Measurements from ENCODE around the gene ADIPOQ.
"Not testable (repeated sequence)": the region's sequence is repeated elsewhere in the genome, so short reads cannot be mapped to it uniquely, and the experiment has no call there.

Gene ADIPOQ

DNA sequence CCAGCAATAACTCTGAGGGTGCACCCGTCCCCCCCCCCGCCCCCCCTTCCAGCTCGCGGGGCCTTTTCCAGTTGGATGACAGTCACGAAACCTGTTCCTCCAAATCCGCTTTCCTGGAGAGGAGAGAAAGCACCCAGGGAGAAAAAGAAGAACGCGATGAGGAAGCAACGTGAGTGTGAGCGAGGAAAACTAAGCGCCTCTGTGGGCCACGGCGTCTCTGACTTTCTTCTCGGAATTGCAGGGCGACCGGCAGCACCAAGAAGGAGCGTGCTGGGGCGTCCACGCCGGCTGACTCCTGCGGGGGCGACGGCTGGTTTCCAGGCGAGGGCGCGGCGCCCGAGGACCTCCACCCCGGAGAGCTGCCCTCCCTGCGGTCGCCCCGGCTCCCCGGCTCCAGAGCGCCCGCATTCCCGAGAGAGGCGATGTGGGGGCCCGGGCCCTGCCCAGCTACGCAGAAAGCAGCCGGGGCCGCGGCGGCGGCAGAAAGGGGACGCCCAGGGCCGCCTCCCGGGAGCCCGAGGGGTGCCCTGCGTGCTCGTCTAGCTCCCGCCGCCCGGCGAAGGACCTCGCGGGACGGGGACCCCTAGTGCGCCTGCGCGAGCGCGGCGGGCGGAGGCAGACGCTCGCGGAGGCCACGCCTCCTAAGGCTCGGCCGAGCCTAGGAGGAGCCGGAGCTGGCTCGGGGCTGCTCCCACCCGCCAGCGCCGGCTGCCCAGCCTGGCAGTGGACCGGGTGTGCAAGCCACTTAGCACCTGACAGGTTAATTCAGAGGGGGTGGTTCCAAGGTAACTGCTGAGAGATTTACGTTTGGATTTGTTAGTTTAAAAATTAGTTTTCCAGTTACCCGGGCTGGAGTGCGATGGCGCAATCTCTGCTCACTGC is 15.3 kb upstream of the ADIPOQ start:
- peak; percentile 10 for DNase-seq

DNA sequence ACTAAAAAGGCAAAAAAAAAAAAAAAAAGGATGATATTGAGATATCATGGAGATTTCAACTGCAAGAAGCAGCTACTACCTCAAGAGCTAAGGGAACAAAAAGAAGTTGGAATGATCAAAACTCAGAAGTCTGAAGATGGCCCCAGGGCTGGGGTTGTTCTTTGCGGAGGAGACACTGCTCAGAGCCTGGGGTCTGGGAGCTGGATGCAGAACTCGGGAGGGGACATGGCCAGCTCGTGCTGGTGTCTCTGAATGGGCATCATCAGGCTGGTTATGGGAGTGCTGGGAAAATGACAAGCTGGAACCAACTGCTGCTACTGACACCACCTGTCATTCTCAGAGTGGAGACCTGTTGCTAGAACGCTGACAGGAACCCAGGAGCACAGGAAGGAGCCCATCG is 14.2 kb upstream of the ADIPOQ start:
- DNase-seq: no peak

DNA sequence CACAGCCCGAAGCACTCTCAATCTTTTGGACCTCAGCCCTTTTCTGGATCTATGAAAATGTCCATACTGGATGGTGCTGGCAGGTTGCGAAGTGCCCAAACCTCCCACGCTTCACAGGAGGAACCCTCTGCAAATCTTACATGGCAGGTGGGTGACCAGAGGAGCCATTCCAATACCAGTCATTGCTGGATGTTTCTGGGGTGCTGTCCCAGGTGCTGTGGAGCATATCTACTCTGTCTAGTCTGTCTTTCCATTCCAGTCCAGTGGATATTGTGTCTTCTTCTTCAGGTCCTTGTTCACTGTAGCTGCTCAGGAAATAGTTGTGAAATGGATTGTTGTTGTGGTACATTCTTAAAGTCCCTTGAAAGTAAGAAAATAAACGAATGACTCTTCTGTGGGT is 10.7 kb upstream of the ADIPOQ start:
- no peak for DNase-seq

DNA sequence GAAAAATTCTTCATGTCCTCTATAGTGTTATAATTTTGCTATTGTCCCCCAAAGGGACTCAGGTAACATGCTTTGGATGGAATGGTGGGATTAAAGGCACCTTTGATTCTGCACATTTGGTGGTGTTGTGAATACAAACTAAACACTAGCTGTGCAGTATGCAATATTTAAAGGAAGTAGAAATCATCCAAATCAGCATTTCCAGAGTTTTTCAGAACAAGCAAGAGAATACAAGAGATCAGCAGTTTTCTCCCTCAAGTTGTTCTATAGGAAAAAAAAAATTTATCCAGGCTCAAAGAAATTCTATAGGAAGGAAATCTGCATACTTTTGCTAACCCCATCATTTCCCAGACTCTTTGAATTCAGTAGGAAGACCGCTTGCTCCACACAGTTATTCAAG is 10.2 kb upstream of the ADIPOQ start:
- DNase-seq: no peak

DNA sequence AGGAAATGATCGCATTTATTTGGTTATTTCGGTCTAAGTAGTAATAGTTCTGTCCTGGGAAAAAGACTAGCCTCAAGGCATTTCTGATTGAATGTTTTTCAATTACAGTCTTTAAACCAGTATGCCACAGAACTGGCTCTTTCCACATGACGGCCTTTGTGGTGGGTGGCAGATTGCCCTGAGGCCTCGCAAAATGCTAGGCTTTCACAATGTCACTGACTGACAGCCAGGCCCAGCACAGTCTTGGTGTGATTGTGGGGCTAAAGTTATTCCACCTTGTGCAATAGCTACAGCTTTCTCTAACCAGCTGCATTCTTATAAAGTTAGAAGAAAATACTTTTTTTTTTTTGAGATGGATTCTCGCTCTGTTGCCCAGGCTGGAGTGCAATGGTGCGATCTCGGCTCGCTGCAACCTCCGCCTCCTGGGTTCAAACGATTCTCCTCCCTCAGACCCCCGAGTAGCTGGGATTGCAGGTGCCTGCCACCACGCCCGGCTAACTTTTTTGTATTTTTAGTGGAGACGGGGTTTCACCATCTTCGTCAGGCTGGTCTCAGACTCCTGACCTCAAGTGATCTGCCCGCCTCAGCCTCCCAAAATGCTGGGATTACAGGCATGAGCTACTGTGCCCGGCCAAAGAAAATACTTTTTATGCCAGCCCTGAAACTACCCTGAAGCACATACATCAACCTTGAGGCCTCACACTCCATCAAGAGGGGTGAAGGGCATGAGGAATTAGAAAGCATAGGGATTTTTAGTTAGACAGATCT is 2.5 kb upstream of the ADIPOQ start:
- DNase-seq: no peak

DNA sequence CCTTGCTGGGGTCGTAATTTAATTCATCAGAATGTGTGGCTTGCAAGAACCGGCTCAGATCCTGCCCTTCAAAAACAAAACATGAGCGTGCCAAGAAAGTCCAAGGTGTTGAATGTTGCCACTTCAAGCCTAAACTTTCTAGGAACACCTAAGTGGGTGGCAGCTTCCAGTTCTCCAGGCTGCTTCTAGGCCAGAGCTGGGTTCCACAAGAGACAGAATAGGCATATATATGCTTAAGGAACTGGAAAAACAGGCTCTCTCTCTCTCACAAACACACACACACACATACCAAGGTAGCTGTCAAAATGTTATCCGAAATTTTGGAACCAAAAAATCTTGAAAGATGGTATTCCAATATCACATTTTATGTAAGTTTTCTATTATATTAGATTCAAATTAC is 890 bp upstream of the ADIPOQ start:
- no peak for DNase-seq

DNA sequence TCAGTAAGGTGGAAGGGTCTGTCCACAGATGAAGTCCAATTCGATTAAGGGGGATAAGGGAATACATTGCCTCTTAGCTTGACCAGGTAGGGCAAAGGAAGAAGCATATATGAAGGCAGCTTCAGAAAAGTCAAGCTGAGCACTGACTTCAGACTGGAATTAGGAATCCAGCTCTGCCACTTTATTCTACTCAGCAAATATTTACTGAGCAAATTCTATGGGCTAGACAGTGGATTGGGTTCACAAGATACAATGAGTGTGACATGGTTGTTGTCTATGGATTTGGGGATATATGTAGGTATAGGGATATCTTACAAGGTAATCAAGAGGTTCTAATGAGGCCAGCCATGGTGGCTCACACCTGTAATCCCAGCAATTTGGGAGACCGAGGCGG is 526 bp downstream of the ADIPOQ start:
- DNase-seq: no peak

DNA sequence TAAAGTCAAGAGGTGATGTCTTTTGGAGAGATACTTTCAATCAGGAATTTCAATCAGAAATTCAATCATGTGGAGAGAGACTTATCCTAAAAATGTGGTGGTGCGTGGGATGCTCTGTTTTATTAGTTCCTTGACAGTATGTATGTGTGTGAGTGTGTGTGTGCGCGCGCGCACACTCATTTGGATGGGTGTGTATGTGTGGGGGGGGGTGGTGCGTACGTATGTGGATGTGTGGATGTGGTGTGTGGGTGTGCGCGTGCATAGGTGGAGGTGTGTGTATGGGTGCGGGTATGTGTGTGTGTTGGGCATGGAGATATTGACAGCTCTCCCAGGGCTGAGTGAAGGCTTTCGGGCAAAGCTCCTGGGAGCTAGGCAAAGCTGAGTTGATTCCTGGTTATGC is 2.4 kb downstream of the ADIPOQ start:
- no peak for DNase-seq

DNA sequence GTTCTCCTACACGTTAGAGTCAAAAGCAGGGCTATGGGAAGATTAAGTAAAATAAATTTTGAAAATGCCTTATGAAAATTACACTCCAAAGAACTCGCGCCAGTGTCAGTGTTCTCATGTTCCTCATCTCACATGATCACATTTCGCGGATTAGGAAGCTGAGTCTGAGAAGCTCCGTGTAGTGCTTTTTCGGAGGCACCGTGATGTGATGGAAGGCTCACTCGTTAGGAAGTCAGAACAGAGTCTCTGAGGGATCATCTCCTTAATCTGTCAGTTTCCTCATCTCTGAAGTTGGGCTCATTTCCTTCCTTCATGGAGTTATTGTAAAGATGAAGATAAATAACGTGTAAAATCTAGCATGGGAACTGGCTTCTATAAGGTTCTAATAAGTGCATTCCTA is 3.2 kb downstream of the ADIPOQ start:
- DNase-seq: no peak

DNA sequence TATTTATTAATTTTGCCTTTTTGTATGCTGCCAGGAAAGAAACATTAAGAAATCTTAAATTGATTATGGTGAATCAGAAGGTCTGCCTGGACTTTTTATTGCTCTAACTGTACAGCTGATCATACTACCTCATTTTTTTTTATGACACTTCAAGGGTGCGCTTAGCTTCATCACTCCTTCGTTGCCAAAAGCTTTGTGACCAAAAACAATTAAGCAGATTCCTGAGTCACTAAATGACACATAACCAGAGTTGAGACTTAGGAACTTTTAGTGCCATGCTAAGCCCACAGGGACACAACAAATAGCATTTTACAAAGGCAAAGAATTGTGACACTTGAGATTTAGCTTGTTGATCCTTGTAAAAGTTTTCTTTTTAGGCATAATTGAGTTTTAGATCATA is 4.9 kb downstream of the ADIPOQ start:
- DNase-seq: no peak

DNA sequence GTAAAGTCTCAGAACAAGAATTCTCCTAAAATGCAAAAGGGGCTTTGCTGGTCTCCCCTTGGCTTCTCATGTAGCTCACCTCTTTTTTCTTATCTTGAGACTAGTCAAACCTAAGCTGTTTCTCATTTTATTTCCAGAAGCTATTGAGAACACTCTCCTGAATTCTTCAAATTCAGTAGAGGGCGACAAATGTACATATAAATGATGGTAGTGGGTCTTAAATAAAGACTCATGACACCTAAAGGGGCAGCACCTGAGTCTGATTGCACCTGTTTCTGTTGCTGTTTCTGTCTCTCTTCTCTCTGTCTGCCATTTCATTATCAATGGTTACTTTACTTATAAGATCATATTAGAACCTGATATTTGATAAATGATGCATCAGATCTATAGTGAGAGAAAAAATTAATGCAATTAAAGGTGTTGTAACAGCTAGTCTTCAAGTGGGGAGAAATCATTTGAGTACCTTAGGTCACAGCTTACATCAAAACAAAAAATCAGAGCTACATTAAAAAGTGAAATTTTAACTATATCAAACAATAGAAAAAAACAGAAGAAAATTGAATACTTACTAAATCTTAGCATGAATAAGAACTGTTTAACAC is 7.0 kb downstream of the ADIPOQ start:
- no peak for DNase-seq

DNA sequence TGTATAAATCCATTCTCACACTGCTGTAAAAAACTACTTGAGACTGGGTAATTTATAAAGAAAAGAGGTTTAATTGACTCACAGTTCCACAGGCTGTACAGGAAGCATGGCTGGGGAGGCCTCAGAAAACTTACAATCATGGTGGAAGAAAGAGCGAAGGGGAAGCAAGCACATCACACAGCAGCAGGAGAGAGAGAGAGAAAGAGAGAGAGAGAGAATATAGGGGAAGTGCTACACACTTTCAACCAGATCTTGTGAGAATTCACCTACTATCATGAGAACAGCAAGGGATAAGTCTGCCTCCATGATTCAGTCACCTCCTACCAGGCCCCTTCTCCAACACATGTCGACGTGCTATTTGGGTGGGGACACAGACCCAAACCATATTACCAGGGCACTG is 9.3 kb downstream of the ADIPOQ start:
- not testable (repeated sequence) for DNase-seq

DNA sequence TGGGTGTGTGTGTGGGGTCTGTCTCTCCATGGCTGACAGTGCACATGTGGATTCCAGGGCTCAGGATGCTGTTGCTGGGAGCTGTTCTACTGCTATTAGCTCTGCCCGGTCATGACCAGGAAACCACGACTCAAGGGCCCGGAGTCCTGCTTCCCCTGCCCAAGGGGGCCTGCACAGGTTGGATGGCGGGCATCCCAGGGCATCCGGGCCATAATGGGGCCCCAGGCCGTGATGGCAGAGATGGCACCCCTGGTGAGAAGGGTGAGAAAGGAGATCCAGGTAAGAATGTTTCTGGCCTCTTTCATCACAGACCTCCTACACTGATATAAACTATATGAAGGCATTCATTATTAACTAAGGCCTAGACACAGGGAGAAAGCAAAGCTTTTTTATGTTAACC is 10.5 kb downstream of the ADIPOQ start:
- DNase-seq: no peak

DNA sequence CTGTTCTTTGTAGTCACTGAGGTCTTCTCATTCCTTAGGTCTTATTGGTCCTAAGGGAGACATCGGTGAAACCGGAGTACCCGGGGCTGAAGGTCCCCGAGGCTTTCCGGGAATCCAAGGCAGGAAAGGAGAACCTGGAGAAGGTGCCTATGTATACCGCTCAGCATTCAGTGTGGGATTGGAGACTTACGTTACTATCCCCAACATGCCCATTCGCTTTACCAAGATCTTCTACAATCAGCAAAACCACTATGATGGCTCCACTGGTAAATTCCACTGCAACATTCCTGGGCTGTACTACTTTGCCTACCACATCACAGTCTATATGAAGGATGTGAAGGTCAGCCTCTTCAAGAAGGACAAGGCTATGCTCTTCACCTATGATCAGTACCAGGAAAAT is 11.6 kb downstream of the ADIPOQ start:
- DNase-seq: no peak

DNA sequence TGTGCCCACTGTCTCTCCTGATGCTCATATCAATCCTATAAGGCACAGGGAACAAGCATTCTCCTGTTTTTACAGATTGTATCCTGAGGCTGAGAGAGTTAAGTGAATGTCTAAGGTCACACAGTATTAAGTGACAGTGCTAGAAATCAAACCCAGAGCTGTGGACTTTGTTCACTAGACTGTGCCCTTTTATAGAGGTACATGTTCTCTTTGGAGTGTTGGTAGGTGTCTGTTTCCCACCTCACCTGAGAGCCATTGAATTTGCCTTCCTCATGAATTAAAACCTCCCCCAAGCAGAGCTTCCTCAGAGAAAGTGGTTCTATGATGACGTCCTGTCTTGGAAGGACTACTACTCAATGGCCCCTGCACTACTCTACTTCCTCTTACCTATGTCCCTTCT is 12.4 kb downstream of the ADIPOQ start:
- DNase-seq: no peak

DNA sequence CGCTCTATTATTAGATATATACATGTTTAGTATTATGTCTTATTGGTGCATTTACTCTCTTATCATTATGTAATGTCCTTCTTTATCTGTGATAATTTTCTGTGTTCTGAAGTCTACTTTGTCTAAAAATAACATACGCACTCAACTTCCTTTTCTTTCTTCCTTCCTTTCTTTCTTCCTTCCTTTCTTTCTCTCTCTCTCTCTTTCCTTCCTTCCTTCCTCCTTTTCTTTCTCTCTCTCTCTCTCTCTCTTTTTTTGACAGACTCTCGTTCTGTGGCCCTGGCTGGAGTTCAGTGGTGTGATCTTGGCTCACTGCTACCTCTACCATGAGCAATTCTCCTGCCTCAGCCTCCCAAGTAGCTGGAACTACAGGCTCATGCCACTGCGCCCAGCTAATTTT is 15.2 kb downstream of the ADIPOQ start:
- no peak for DNase-seq

DNA sequence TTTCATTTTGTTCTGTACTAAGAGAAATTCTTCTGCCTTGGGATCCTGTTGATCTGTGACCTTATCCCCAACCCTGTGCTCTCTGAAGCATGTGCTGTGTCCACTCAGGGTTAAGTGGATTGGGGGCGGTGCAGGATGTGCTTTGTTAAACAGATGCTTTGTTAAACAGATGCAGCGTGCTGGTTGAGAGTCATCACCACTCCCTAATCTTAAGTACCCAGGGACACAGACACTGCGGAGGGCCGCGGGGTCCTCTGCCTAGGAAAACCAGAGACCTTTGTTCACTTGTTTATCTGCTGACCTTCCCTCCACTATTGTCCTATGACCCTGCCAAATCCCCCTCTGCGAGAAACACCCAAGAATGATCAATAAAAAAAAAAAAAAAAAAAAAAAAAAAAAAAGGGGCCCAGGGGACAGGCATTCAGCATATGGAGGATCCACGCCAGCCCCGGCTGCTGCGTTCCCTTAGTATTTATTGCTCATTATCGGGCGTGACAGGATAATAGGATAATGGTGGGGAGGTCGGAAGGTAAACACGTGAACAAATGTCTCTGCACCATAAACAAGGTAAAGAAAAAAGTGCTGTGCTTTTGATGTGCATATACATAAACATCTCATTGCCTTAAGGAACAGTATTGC is 22.8 kb downstream of the ADIPOQ start:
- not testable (repeated sequence) for DNase-seq

DNA sequence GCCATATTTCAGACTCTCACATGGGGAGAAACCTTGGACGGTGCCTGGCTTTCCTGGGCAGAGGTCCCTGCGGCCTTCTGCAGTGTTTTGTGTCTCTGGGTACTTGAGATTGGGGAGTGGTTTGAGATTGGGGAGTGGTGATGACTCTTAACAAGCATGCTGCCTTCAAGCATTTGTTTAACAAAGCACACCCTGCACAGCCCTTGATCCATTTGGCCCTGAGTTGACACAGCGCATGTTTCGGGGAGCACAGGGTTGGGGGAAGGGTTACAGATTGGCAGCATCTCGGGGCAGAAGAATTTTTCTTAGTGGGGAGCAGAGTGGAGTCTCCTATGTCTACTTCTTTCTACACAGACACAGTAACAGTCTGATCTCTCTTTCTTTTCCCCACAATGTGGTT is 23.6 kb downstream of the ADIPOQ start:
- DNase-seq: not testable (repeated sequence)

DNA sequence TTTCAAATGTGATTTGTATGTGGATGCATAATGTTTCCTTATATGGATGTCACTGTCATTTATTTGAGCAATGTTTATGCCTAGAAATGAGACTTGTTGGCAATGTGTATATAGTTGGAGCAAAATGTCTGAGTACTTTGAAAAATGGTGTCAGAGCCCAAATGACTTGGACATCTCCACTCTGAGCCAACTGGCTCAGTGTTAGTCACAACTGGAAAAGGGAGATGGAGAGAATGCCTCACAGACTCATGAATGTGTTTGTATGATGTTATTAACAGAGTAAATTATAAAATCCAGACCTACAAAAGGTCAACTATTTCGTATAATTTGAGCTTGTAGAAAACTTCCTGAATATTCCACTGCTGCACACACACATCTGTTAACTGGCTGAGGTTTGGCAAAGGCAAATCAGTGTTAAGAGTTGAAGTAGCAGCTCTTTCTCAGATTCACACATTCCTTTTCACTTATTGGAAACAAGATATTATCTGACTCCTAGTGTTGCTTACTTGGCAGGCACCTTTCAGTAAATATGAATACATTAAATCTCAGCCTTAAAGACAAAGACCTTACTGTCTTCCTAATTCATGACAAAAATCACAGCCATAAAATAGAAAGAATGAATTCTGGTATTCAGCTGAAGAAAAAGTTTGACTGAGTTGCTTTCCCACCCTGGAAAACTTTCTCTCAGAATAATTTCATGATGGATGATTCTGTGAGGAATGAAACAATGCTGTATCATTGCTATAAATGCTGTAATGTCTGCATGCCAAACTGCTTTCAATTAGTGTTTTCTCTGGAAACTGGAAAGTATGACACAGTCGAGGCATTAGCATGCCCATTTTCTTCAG is 27.0 kb downstream of the ADIPOQ start:
- no peak for DNase-seq

DNA sequence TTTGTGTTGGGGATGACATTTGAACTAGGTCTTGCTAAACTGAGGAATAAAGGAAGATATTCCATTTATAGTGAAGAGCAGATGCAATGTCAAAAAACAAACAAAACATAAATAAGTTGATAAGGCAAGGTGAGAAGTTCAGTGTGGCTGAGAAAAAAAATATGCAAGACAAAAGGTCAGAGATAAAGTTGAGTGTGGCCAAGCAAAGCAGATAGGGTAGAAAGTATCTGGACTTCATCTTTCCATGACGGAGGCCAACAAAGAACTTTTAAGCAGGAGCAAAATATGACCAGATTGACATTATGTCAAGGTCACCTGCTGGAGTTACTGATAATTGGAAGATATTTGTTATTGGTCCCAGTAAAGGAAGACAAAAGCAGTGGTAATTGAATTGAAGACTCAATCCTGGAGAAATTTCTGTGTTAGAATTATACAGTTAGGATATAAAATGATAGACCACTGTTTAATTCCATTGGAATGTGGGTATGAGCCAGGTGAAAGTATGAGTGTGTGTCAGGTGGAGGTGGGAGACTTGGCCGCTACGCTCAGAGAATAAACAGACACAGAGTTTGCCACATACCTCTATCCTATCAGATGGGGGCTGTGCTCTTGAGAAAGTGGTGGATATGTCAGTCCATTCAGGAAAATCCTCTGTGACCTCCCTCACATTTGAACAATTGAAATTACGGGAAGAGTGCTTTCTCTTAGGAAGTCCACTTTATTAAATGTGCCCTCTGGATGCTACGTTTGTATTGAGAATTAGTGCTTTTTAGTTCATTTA is 28.1 kb downstream of the ADIPOQ start:
- no peak for DNase-seq

DNA sequence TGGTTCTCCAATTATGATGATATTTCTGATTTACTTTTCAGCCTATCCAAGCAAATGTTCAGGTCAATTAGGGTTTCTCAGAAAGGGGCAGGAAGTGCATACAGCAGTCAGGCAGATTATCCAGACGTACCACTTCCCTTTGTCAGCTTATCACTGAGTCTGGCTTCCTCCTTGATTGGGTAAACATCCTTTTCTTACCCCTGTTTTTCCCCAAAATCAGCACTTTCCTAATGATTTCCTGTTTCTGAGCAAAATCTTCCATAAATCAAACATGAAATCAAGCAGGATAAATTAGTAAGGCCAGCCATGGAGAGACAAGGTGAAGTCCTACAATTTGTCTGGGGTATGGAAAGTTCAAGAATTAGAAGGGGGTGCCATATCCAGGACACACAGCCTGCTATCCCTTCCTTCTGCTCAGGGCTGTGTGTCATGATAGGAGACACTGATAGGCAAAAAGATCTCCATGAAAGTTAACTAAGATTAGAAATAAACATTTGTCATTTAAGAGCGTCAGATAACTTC is 29.0 kb downstream of the ADIPOQ start:
- no peak for DNase-seq
